ENCODE measurements around the gene CACNA2D3. TPM values are rescaled to one million over a fixed set of nuclear protein-coding genes. Genes with fewer than 3 reads are reported as not detected.

The CACNA2D3 gene
- total RNA-seq, 4 donors from 2014 or later: 0.55 to 3.4 (median 1.6) TPM

DNA sequence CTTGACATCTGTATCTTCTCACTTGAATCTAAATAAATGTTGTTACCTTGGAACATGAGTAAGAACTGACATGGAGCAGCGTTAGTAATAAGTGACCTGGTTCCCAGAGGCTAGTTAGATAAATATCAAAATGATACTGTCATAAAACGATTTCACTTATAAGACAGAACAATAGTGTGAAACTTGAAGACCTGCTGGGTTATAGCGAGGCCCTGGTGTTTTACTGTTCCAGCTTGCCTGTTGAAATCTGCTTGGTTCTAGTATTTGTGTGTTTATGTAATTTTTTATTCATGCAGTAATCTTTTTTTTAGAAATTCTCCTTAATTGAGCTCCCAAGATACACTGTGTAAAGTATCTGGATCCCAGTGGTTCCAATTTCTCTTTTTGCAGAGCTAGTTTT lies 129.4 kb downstream of the CACNA2D3 start:
- TF ChIP-seq EP300 (IDR thresholded peaks at IDR 0.05; ENCODE audit: low read depth) (no peak), POLR2A (IDR thresholded peaks at IDR 0.05) (no peak), POLR2AphosphoS5 (IDR thresholded peaks at IDR 0.05) (no peak)
- TF ChIP-seq, protein P1, sequence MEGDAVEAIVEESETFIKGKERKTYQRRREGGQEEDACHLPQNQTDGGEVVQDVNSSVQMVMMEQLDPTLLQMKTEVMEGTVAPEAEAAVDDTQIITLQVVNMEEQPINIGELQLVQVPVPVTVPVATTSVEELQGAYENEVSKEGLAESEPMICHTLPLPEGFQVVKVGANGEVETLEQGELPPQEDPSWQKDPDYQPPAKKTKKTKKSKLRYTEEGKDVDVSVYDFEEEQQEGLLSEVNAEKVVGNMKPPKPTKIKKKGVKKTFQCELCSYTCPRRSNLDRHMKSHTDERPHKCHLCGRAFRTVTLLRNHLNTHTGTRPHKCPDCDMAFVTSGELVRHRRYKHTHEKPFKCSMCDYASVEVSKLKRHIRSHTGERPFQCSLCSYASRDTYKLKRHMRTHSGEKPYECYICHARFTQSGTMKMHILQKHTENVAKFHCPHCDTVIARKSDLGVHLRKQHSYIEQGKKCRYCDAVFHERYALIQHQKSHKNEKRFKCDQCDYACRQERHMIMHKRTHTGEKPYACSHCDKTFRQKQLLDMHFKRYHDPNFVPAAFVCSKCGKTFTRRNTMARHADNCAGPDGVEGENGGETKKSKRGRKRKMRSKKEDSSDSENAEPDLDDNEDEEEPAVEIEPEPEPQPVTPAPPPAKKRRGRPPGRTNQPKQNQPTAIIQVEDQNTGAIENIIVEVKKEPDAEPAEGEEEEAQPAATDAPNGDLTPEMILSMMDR (IDR thresholded peaks at IDR 0.05): no peak
- WGBS, 2 donors (ENCODE audit: low coverage in 1 of 2): 39 to 63% methylated on average over 2 to 3 of the region's 3 CpGs

DNA sequence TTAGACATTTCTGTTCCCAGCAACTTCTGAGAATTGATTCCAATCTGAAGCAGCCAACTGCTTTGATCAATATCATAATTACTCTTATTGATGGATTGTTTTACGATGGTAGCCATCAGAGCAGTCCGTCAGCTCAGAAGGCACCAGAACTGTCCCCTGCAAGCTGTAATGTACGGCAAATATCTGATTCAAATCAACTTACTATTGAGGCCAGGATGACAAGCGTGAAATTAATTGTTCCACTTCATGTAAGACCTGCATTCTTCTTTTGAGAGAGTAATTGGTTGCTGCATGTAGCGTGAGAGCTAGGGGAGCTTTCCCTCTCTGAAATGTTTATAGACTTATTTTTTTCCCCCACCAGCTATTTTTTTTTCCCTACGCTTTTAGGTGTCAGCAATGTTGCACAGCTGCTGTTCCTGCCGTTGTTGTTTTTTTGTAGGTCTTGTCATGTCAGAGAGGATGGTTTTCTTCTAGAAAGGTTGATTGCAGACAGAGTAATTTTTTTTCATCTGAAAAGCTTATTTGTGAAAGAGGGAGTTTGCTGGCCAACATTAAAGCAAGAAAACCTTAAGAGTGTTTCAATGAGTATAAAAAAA lies 134.9 kb downstream of the CACNA2D3 start:
- Histone ChIP-seq H3K4me3 (no peak overlapping the region), H3K27ac (no peak overlapping the region), H3K27me3 (no peaks in the 10 kb centered on the region), H3K4me1 (no peaks in the 10 kb centered on the region), H3K36me3 (no peaks in the 10 kb centered on the region), H3K9me3 (no peaks in the 10 kb centered on the region)
- DNase-seq: no peak
- 82 to 92% methylated on average over 7 of the region's 7 CpGs for WGBS, 2 donors (ENCODE audit: low coverage in 1 of 2)
- in situ Hi-C loops (cut with MboI; ENCODE audit: low pct_ligation_motif_present in 1 of 4, low pct_unique_long_range_greater_than_20kb in 1 of 4, low sequenced_read_pairs in 3 of 4) (no loop called here), intact Hi-C loops (cut with DNase I; ENCODE audit: low total_unique reads) (no loop called here)
- TF ChIP-seq POLR2AphosphoS5 (IDR thresholded peaks at IDR 0.05): no peak
- TF ChIP-seq, protein P1 (IDR thresholded peaks at IDR 0.05): no peak
- no peak for TF ChIP-seq EP300 (IDR thresholded peaks at IDR 0.05; ENCODE audit: low read depth)
- TF ChIP-seq POLR2A (IDR thresholded peaks at IDR 0.05): no peak

More for the DNA sequence above, 129.4 kb downstream of the CACNA2D3 start:
- no peaks in the 10 kb centered on the region for H3K36me3 ChIP-seq
- no peaks in the 10 kb centered on the region for H3K27me3 ChIP-seq
- no peak for DNase-seq
- H3K9me3 ChIP-seq: no peaks in the 10 kb centered on the region
- H3K4me1 ChIP-seq: no peaks in the 10 kb centered on the region
- intact Hi-C loops (cut with DNase I; ENCODE audit: low total_unique reads) (no loop called here), in situ Hi-C loops (cut with MboI; ENCODE audit: low pct_ligation_motif_present in 1 of 4, low pct_unique_long_range_greater_than_20kb in 1 of 4, low sequenced_read_pairs in 3 of 4) (no loop called here)
- no peak overlapping the region for H3K27ac ChIP-seq
- no peak overlapping the region for H3K4me3 ChIP-seq

GRCh38 chr3:54259636-54260035 lies 137.3 kb downstream of the CACNA2D3 start:
- TF ChIP-seq POLR2A (IDR thresholded peaks at IDR 0.05) (no peak), POLR2AphosphoS5 (IDR thresholded peaks at IDR 0.05) (no peak), EP300 (IDR thresholded peaks at IDR 0.05; ENCODE audit: low read depth) (no peak)
- TF ChIP-seq, protein P1 (IDR thresholded peaks at IDR 0.05): no peak
- 48 to 68% methylated on average over 2 of the region's 2 CpGs for WGBS, 2 donors (ENCODE audit: low coverage in 1 of 2)
- no peak for DNase-seq

GRCh38 chr3:54261141-54261540 lies 138.8 kb downstream of the CACNA2D3 start:
- Histone ChIP-seq H3K27me3 (no peaks in the 10 kb centered on the region), H3K4me3 (no peak overlapping the region), H3K9me3 (no peaks in the 10 kb centered on the region), H3K36me3 (no peaks in the 10 kb centered on the region), H3K4me1 (no peaks in the 10 kb centered on the region), H3K27ac (no peak overlapping the region)
- 71 to 85% methylated on average over 3 of the region's 3 CpGs for WGBS, 2 donors (ENCODE audit: low coverage in 1 of 2)
- intact Hi-C loops (cut with DNase I; ENCODE audit: low total_unique reads) (no loop called here), in situ Hi-C loops (cut with MboI; ENCODE audit: low pct_ligation_motif_present in 1 of 4, low pct_unique_long_range_greater_than_20kb in 1 of 4, low sequenced_read_pairs in 3 of 4) (no loop called here)
- DNase-seq: no peak
- TF ChIP-seq EP300 (IDR thresholded peaks at IDR 0.05; ENCODE audit: low read depth) (no peak), POLR2AphosphoS5 (IDR thresholded peaks at IDR 0.05) (no peak), POLR2A (IDR thresholded peaks at IDR 0.05) (no peak)
- TF ChIP-seq, protein P1 (IDR thresholded peaks at IDR 0.05): no peak

More at GRCh38 chr3:54259636-54260035, 137.3 kb downstream of the CACNA2D3 start:
- H3K36me3 ChIP-seq: no peaks in the 10 kb centered on the region
- H3K4me1 ChIP-seq: no peaks in the 10 kb centered on the region
- no peaks in the 10 kb centered on the region for H3K9me3 ChIP-seq
- intact Hi-C loops (cut with DNase I; ENCODE audit: low total_unique reads) (no loop called here), in situ Hi-C loops (cut with MboI; ENCODE audit: low pct_ligation_motif_present in 1 of 4, low pct_unique_long_range_greater_than_20kb in 1 of 4, low sequenced_read_pairs in 3 of 4) (no loop called here)
- H3K4me3 ChIP-seq: no peak overlapping the region
- no peak overlapping the region for H3K27ac ChIP-seq
- H3K27me3 ChIP-seq: no peaks in the 10 kb centered on the region

Data from transverse colon (tissue), 4 donors.